Lower leg skin (tissue), 4 donors: ENCODE results near the gene PPP2R5A. TPM values are rescaled to one million over a fixed set of nuclear protein-coding genes. Genes with fewer than 3 reads are reported as not detected.

Source experiments
- DNase-seq, 2 donors: peaks; one replicate each; pipeline ENCODE4 v3.0.0-alpha.2; 2019; ENCODE audit warnings: low spot score in 2 of 2
- H3K4me3 ChIP-seq: fragments of 200-600 bp; sonication (generic); 2 replicates; pipeline ENCODE4 v1.5.1; 2017; ENCODE audit warnings: mild to moderate bottlenecking, low read depth; ENCODE audit not compliant: poor library complexity, severe bottlenecking
- POLR2A ChIP-seq, 2 donors: fragments of 450-650 bp; IDR thresholded peaks; one replicate each; pipeline ENCODE4 v1.6.1; 2016 to 2017; ENCODE audit warnings: antibody characterized with exemption in 2 of 2, mild to moderate bottlenecking in 1 of 2, moderate library complexity in 1 of 2
- WGBS, 2 donors: methylation state at CpG; one replicate each; pipeline ENCODE4 v1.1.5; 2018; 5-methylcytosine and 5-hydroxymethylcytosine counted together
- intact Hi-C: fragments of 100-400 bp; cut with DNase I; formaldehyde crosslinking; loops from one replicate; pipeline ENCODE4 v1.15.0; 2023; ENCODE audit warnings: low total_unique reads
- total RNA-seq, 4 donors: library from RNA; depleted of rRNA; stranded (reverse); fragments of >200 nt; gene quantifications; one replicate each; pipeline ENCODE4 v1.1.0, GENCODE V29; 2016
- TF ChIP-seq, protein P1 (sequence below), 3 donors: fragments of 450-650 bp; IDR thresholded peaks; one replicate each; pipeline ENCODE4 v1.5.1; 2016; ENCODE audit warnings: antibody characterized with exemption in 3 of 3, mild to moderate bottlenecking in 3 of 3, moderate library complexity in 2 of 3

PPP2R5A gene
- total RNA-seq, 4 donors from 2014 or later, result 34.9 to 57.6 (median 53.2) TPM

DNA sequence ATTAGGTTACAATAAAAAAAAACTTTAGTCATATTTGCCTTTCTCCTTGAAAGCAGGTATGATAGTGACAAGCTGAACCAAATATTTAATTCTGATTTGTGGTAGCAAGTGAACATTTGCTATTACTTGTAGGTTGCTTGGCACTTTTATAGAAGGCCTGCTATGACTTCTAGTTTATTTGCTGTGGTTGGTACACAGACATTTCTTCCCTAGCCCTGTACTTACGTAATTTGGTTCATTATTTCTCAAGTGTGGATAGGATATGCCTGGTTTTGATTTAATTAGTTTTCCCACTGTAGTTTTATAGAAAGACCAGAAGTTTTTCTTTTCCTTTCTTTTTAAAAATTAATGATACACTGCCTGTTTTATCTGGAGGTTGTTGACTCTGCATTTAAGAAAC lies 55.9 kb downstream of the PPP2R5A start:
- WGBS, 2 donors, result 72 to 76% methylated on average over 1 of the region's 1 CpG
- intact Hi-C loops, result no loop called here
- TF ChIP-seq, protein P1, sequence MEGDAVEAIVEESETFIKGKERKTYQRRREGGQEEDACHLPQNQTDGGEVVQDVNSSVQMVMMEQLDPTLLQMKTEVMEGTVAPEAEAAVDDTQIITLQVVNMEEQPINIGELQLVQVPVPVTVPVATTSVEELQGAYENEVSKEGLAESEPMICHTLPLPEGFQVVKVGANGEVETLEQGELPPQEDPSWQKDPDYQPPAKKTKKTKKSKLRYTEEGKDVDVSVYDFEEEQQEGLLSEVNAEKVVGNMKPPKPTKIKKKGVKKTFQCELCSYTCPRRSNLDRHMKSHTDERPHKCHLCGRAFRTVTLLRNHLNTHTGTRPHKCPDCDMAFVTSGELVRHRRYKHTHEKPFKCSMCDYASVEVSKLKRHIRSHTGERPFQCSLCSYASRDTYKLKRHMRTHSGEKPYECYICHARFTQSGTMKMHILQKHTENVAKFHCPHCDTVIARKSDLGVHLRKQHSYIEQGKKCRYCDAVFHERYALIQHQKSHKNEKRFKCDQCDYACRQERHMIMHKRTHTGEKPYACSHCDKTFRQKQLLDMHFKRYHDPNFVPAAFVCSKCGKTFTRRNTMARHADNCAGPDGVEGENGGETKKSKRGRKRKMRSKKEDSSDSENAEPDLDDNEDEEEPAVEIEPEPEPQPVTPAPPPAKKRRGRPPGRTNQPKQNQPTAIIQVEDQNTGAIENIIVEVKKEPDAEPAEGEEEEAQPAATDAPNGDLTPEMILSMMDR (IDR thresholded peaks at IDR 0.05), result no peak
- TF ChIP-seq POLR2A (IDR thresholded peaks at IDR 0.05), result no peak
- DNase-seq, result no peak
- H3K4me3 ChIP-seq, result no peak overlapping the region

DNA sequence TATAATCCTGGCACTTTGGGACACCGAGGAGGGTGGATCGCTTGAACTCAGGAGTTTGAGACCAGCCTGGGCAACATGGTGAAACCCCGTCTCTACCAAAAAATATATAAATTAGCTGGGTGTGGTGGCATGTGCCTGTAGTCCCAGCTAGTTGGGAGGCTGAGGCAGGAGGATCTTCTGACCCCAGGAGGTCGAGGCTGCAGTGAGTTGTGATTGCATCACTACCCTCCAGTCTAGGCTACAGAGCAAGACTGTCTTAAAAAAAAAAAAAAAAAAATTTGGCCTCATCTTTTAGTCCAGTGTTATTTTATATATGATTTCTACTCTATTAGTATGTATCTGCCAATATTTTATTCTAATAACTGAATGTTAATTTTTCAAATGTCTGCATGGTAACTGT lies 59.7 kb downstream of the PPP2R5A start:
- TF ChIP-seq POLR2A (IDR thresholded peaks at IDR 0.05), result no peak
- TF ChIP-seq, protein P1 (IDR thresholded peaks at IDR 0.05), result no peak
- 95 to 98% methylated on average over 4 of the region's 4 CpGs for WGBS, 2 donors
- no peak overlapping the region for H3K4me3 ChIP-seq
- DNase-seq, result no peak
- intact Hi-C loops, result no loop called here

DNA sequence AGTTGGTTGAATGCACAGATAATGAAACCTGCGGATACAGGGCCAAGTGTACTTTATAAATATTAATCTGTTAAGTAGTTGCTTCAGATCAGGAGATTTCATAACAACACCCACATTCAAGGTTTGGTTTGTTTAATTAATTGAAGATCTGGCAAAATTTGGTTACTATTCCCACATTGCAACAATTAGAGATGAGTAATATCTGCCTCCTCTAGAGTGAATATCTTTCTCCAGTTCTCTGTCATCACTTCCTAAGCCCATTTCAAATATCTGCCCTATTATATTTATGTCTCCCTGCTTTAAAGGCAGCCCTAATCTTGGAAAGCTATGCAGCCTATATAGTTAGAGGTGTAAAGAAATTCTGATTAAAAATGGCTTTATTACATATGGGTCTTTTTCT lies 61.4 kb downstream of the PPP2R5A start:
- no peak for DNase-seq
- TF ChIP-seq, protein P1 (IDR thresholded peaks at IDR 0.05), result no peak
- TF ChIP-seq POLR2A (IDR thresholded peaks at IDR 0.05), result no peak
- WGBS, 2 donors, result 86 to 87% methylated on average over 1 of the region's 1 CpG
- H3K4me3 ChIP-seq, result no peak overlapping the region
- intact Hi-C loops, result no loop called here

DNA sequence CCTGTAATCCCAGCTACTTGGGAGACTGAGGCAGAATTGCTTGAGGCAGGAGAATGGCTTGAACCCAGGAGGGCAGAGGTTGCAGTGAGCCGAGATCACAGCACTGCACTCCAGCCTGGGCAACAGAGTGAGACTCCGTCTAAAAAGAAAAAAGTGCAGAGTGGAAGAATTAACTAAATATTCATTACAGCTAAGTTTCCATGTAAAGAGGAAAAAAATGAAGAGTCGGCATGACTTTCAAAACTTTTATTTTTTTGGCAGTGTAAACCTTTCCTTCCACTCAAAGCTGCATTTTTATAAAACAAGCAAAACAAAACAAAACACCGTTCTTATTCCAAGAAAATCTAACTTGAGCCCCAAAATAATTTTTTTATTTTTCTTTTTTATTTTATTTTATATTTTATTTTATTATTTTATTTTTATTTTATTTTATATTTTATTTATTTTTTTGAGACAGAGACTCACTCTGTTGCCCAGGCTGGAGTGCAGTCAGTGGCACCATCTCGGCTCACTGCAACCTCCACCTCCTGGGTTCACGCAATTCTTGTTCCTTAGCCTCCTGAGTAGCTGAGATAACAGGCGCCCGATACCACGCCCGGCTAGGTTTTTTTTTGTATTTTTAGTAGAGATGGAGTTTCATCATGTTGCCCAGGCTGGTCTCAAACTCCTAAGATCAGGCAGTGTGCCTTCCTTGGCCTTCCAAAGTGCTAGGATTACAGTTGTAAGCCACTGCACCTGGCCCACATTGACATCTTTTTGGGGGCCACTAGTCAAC lies 66.6 kb downstream of the PPP2R5A start:
- 87 to 90% methylated on average over 10 of the region's 10 CpGs for WGBS, 2 donors
- no peak for DNase-seq
- intact Hi-C loops, result no loop called here
- H3K4me3 ChIP-seq, result no peak overlapping the region
- TF ChIP-seq POLR2A (IDR thresholded peaks at IDR 0.05), result no peak
- TF ChIP-seq, protein P1 (IDR thresholded peaks at IDR 0.05), result no peak

DNA sequence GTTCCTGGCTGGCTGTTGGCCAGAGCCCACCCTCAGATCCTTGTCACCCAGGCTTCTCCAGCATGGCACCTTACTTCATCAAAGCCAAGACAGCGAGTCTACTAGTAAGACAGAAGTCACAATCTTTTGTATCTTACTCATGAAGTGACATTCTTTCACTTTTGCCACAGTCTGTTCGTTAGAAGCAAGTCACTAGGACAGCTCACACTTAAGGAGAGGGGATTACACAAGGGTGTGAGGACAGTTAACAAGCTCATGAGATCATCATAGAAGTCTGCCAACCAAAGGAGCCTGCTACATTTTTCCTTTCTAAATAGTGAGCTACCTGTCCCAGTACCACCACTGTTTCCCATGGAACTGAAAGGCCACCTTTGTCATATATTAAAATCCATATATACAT lies 68.0 kb downstream of the PPP2R5A start:
- DNase-seq, result no peak
- TF ChIP-seq, protein P1 (IDR thresholded peaks at IDR 0.05), result no peak
- H3K4me3 ChIP-seq, result no peak overlapping the region
- 84 to 89% methylated on average over 2 of the region's 2 CpGs for WGBS, 2 donors
- intact Hi-C loops, result no loop called here

DNA sequence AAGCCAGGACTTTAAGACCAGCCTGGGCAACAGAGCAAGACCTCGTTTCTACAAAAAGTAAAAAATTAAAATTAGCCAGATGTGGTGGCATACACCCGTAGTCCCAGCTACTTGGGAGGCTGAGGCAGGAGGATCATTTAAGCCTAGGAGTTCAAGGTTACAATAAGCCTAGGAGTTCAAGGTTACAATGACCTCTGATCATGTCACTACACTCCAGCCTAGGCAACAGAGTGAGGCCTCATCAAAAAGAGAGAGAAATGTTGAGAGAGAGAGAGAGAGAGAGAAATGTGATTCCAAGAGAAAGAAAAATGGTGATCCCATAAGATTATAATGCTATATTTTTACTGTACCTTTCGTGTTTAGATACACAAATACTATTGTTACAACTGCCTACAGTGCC lies 69.3 kb downstream of the PPP2R5A start:
- WGBS, 2 donors, result 93 to 97% methylated on average over 3 of the region's 3 CpGs
- TF ChIP-seq, protein P1 (IDR thresholded peaks at IDR 0.05), result no peak
- TF ChIP-seq POLR2A (IDR thresholded peaks at IDR 0.05), result no peak
- intact Hi-C loops, result no loop called here

More for the DNA sequence above, 69.3 kb downstream of the PPP2R5A start:
- H3K4me3 ChIP-seq, result no peak overlapping the region
- no peak for DNase-seq
